Heart left ventricle (tissue), 13 donors: Measurements from ENCODE around the gene ABTB2.

ENCODE experiments used
- CTCF ChIP-seq, 12 donors: fragments of 200-600 bp; sonication (generic) in 4 of 12; IDR thresholded peaks; one replicate each; pipeline versions ENCODE4 v1.5.0 to v1.8.0; 2018 to 2022; ENCODE audit warnings: antibody characterized with exemption in 12 of 12, mild to moderate bottlenecking in 5 of 12
- POLR2A ChIP-seq, 2 donors: fragments of 450-650 bp; IDR thresholded peaks; one replicate each; pipeline ENCODE4 v1.6.1; 2017; ENCODE audit warnings: antibody characterized with exemption in 2 of 2, mild to moderate bottlenecking in 2 of 2, moderate library complexity in 2 of 2
- donor health status: ischemic (EF 13 %, LVEDD 7.1; RV severe dilation, severe dysfunction).
- donor health status: DM: no; HTN: yes; CAD: no.
- donor health status: DM: no; HTN: no; CAD: no.
- donor health status: ischemic (EF 25% LVEDD 6.9; RV normal size, moderate dysfunction).
- donor health status: ischemic (EF 25% LVEDD 5.7; RV mildly dilated, moderate dysfunction).
- donor health status: ischemic (EF 35%, LVEDD 5.7; RV mildly dilated, moderate dysfunction).
- donor health status: nonischemic (EF 11% LVEDD 7.7; RV severe dilation, severe dysfunction).
- donor health status: DM: yes; HTN: yes; CAD: no.
- donor health status: PGD.
- donor health status: ischemic (EF 29% LVEDD 5.4; RV normal size, mild dysfunction).
- donor health status: nonischemic (EF 23%, LVEDD 6.1; RV moderate dilation, normal function).

GRCh38 chr11:34341096-34341495 lies 16.7 kb downstream of the ABTB2 start:
- TF ChIP-seq CTCF (IDR thresholded peaks at IDR 0.05): no peak
- TF ChIP-seq POLR2A (IDR thresholded peaks at IDR 0.05): no peak
